GM12801 (cell line): ENCODE results near the gene TCOF1.

ENCODE experiments used
- CTCF ChIP-seq: IDR thresholded peaks from one replicate; pipeline ENCODE4 v1.5.1; 2011; ENCODE audit warnings: control low read depth; ENCODE audit not compliant: insufficient read length; ENCODE audit errors: extremely low read depth

TCOF1 gene

GRCh38 chr5:150444770-150445169 lies 87.3 kb downstream of the TCOF1 start:
- no peak for TF ChIP-seq CTCF

GRCh38 chr5:150446088-150446487 lies 88.6 kb downstream of the TCOF1 start:
- TF ChIP-seq CTCF, result no peak

GRCh38 chr5:150446583-150446982 lies 89.1 kb downstream of the TCOF1 start:
- no peak for TF ChIP-seq CTCF

- TF ChIP-seq CTCF, result no peak
These were observed 89.7 kb downstream of the TCOF1 start for GRCh38 chr5:150447188-150447587.

- no peak for TF ChIP-seq CTCF
These were observed 90.8 kb downstream of the TCOF1 start for GRCh38 chr5:150448334-150448733.

GRCh38 chr5:150448952-150449516 lies 91.5 kb downstream of the TCOF1 start:
- TF ChIP-seq CTCF, result no peak
